GM10248 (cell line): Measurements from ENCODE around the gene RNF41.

Experiments used
- CTCF ChIA-PET: fragments of 300-600 bp; sonication (Branson Sonifier 250); formaldehyde crosslinking; extraction: SDS; loops from one replicate; lab custom pipeline; 2021; ENCODE audit warnings: antibody characterized with exemption; lab: Yijun Ruan, JAX
- POLR2A ChIA-PET: fragments of 350-650 bp; sonication (Branson Sonifier 250); formaldehyde crosslinking; extraction: SDS; loops from one replicate; lab custom pipeline; 2020; ENCODE audit warnings: antibody characterized with exemption; lab: Yijun Ruan, JAX
- DNase-seq: peaks from one replicate; pipeline ENCODE4 v3.0.0; 2012; ENCODE audit errors: extremely low spot score
- TF ChIP-seq, protein P1 (sequence below): IDR thresholded peaks from 2 replicates; pipeline ENCODE4 v1.5.1; 2012; ENCODE audit warnings: mild to moderate bottlenecking, low read depth; ENCODE audit errors: extremely low read depth, missing control alignments, control extremely low read depth

RNF41 gene

DNA sequence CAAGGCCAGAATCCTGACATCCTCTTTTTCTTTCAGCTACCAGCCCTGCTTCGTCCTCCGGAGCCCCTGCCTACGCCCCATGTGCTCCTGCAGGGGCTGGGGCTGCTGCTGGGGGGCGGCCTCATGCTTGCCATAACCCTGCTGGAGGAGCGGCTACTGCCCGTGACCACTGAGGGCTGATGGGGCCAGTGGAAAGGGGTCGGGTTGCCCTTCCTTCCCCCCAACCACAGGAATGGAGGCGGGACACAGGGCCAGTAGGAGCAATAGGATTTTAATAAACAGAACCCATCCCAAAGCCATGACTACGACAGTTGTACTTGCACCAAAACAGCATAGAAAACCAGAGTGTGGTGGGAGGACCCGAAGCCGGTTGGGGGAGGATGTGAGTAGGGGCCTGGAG is 15.8 kb upstream of the RNF41 start:
- ChIA-PET POLR2A (no interaction called here), CTCF (interaction anchor here (0.8 to 3.5 kb wide), 5 partner anchors 10 to 48 kb away, joined by 3 to 13 read pairs (median 4); partner anchors contain the start of genes ANKRD52 and SMARCC2)
- TF ChIP-seq, protein P1, sequence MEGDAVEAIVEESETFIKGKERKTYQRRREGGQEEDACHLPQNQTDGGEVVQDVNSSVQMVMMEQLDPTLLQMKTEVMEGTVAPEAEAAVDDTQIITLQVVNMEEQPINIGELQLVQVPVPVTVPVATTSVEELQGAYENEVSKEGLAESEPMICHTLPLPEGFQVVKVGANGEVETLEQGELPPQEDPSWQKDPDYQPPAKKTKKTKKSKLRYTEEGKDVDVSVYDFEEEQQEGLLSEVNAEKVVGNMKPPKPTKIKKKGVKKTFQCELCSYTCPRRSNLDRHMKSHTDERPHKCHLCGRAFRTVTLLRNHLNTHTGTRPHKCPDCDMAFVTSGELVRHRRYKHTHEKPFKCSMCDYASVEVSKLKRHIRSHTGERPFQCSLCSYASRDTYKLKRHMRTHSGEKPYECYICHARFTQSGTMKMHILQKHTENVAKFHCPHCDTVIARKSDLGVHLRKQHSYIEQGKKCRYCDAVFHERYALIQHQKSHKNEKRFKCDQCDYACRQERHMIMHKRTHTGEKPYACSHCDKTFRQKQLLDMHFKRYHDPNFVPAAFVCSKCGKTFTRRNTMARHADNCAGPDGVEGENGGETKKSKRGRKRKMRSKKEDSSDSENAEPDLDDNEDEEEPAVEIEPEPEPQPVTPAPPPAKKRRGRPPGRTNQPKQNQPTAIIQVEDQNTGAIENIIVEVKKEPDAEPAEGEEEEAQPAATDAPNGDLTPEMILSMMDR, result no peak
- DNase-seq, result no peak

DNA sequence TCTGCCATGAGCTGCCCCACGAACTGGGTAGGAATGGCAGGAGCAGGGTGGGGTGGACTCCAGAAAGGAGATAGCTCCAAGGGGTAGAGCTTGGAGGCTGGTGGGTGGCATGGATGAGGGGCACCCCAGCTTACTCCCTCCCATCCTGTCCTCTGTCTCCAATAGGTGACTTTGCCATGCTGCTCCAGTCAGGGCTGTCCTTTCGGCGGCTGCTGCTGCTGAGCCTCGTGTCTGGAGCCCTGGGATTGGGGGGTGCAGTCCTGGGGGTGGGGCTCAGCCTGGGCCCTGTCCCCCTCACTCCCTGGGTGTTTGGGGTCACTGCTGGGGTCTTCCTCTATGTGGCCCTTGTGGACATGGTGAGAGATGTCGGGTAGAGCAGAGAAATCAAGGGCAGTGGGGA is 15.3 kb upstream of the RNF41 start:
- ChIA-PET POLR2A (interaction anchor here (0.5 to 0.6 kb wide), 2 partner anchors 231 to 514 kb away, joined by 3 read pairs; no protein-coding TSS in a partner anchor), CTCF (interaction anchor here (0.8 to 3.5 kb wide), 7 partner anchors 10 to 47 kb away, joined by 3 to 13 read pairs (median 4); partner anchors contain the start of genes ANKRD52 and SMARCC2)
- TF ChIP-seq, protein P1, result no peak
- no peak for DNase-seq

DNA sequence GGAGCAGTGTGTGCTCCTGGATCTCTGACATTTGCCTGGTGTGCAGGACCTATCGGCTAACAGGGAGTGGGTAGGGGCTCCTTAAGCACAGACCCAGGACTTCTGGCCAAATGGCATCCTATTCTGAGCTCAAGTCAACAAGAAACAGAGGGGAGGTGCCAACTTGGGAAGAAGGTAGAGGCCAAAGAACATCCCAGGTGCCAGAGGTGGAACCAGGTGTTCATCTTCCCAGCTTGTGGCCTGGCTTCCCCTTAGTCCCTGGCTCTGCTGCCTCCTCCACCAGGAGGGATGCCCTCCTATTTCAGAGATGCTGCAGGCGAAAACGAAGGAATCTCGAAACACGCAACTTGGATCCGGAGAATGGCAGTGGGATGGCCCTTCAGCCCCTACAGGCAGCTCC is 14.4 kb upstream of the RNF41 start:
- no peak for DNase-seq
- ChIA-PET POLR2A (no interaction called here), CTCF (interaction anchor here (1.0 to 2.1 kb wide), 5 partner anchors 16 to 46 kb away, joined by 3 to 8 read pairs (median 4); partner anchors contain the start of gene SMARCC2)
- TF ChIP-seq, protein P1, result no peak

DNA sequence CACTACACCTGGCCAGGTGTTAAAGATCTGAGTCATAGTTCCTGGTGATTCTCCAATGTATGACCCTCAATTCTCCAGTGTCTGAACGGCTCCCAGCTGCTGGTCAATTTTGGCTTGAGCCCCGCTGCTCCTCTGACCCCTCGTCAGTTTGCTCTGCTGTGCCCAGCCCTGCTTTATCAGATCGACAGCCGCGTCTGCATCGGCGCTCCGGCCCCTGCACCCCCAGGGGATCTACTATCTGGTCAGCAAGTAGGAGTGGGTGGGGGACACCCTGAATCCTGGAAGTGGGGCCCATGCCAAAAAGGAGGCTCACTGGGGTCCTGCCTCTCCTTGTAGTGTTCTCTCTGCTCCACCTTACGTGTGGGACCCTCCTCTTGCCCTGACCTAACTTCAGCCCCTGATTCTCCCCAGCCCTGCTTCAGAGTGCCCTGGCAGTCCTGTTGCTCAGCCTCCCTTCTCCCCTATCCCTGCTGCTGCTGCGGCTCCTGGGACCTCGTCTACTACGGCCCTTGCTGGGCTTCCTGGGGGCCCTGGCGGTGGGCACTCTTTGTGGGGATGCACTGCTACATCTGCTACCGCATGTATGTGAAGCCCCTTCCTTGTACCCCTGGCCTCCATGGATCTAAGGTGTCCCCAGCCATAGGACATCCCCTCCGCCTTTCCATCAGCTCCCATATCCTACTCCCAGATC is 13.2 kb upstream of the RNF41 start:
- CTCF ChIA-PET, result interaction anchor here (1.6 to 4.5 kb wide), 3 partner anchors 13 to 46 kb away, joined by 5 to 24 read pairs (median 9); partner anchors contain the start of genes RNF41 and SMARCC2
- POLR2A ChIA-PET, result no interaction called here
- DNase-seq, result no peak
- TF ChIP-seq, protein P1, result no peak

DNA sequence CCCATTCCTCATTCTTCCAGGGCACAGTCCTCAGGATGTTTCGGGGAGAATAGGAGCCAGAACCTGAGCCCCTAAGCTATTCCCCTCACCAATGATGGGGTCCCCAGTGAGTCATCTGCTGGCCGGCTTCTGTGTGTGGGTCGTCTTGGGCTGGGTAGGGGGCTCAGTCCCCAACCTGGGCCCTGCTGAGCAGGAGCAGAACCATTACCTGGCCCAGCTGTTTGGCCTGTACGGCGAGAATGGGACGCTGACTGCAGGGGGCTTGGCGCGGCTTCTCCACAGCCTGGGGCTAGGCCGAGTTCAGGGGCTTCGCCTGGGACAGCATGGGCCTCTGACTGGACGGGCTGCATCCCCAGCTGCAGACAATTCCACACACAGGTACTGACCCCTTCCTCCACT is 9.5 kb upstream of the RNF41 start:
- DNase-seq, result no peak
- POLR2A ChIA-PET, result interaction anchor here (1.2 kb wide), 1 partner anchor 10 kb away, joined by 3 read pairs; the partner anchor contains the start of gene RNF41
- CTCF ChIA-PET, result interaction anchor here (1.0 to 4.5 kb wide), 4 partner anchors 9 to 105 kb away, joined by 3 to 24 read pairs (median 4); partner anchors contain the start of genes RNF41 and SMARCC2
- TF ChIP-seq, protein P1, result no peak

DNA sequence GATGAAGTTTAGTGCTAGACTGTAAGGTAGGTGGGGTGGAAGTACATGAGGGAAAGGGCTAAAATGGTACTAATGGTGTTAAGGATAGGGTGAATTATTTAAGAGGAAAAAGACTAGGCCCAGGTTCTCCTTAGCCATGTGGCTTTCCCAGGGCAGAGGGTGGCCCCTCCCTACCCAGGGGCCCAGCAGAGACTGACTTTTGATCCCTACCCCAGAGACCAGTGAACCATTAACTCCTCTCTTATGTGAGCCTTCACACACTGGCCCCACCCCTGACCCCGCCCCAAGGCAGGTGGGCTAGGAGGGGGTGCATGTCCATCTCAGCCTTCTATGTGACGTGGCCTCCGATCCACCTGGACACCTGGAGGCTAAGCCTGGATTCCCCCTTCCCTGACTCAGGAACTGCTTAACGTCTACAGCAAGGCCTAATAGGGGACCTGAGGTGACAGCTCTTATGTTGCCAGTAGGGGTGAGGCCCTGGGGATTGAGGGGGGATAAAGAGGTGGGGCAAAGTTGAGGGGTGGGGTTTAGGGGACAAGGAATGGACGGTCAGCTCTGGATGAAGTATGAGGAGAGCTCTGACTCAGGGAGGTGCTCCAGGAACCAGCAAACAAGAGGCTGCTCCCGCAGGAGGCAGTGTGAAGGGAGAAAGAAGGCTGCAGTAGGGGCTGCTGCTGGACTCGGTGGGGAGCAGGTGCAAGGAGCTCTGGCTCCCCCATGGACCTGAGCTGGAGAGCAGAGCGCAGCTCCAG is 8.9 kb upstream of the RNF41 start:
- ChIA-PET POLR2A (interaction anchor here (0.6 to 1.2 kb wide), 2 partner anchors 9 to 16 kb away, joined by 3 read pairs; partner anchors contain the start of gene RNF41), CTCF (interaction anchor here (1.3 to 4.5 kb wide), 3 partner anchors 8 to 41 kb away, joined by 3 to 24 read pairs (median 4); partner anchors contain the start of genes ANKRD52, RNF41 and SMARCC2)
- DNase-seq, result no peak
- TF ChIP-seq, protein P1, result no peak
